HEK293T (cell line): ENCODE measurements around the gene LIN7A.
"Not testable (repeated sequence)": the region's sequence is repeated elsewhere in the genome, so short reads cannot be mapped to it uniquely, and the experiment has no call there.

ENCODE experiments used
- CTCF ChIA-PET: fragments of 350-600 bp; formaldehyde crosslinking; extraction: SDS; loops from one replicate; lab custom pipeline; 2021; ENCODE audit warnings: antibody characterized with exemption, inconsistent platforms; lab: Yijun Ruan, JAX
- POLR2A ChIA-PET: fragments of 350-600 bp; formaldehyde crosslinking; extraction: SDS; loops from one replicate; lab custom pipeline; 2020; ENCODE audit warnings: antibody characterized with exemption, inconsistent platforms; lab: Yijun Ruan, JAX
- DNase-seq: peaks from one replicate; pipeline ENCODE4 v3.0.0; 2012; ENCODE audit warnings: mixed read lengths; ENCODE audit errors: extremely low spot score
- ARNT ChIP-seq: fragments of 450-650 bp; IDR thresholded peaks from 2 replicates; pipeline ENCODE4 v1.6.1; 2017; ENCODE audit warnings: mild to moderate bottlenecking
- BHLHE40 ChIP-seq: fragments of 450-650 bp; IDR thresholded peaks from 2 replicates; pipeline ENCODE4 v1.6.1; 2016; ENCODE audit warnings: mild to moderate bottlenecking, moderate library complexity, borderline replicate concordance
- CTBP1 ChIP-seq: fragments of 450-650 bp; IDR thresholded peaks from 2 replicates; pipeline ENCODE4 v1.6.1; 2016; ENCODE audit warnings: borderline replicate concordance
- ELF4 ChIP-seq: fragments of 450-650 bp; IDR thresholded peaks from 2 replicates; pipeline ENCODE4 v1.6.1; 2017; ENCODE audit warnings: antibody characterized with exemption
- FOXA1 ChIP-seq: fragments of 450-650 bp; IDR thresholded peaks from 2 replicates; pipeline ENCODE4 v1.6.1; 2016; ENCODE audit warnings: mild to moderate bottlenecking
- FOXK2 ChIP-seq: fragments of 450-650 bp; IDR thresholded peaks from 2 replicates; pipeline ENCODE4 v1.6.1; 2016; ENCODE audit warnings: mild to moderate bottlenecking
- FOXM1 ChIP-seq: fragments of 450-650 bp; IDR thresholded peaks from 2 replicates; pipeline ENCODE4 v1.6.1; 2017; ENCODE audit warnings: mild to moderate bottlenecking, borderline replicate concordance
- HDGF ChIP-seq: fragments of 450-650 bp; IDR thresholded peaks from 2 replicates; pipeline ENCODE4 v1.6.1; 2017; ENCODE audit warnings: antibody characterized with exemption, borderline replicate concordance
- L3MBTL2 ChIP-seq: fragments of 450-650 bp; conservative IDR thresholded peaks from 2 replicates; pipeline ENCODE4 v1.6.1; 2016; ENCODE audit warnings: mild to moderate bottlenecking
- LEF1 ChIP-seq: fragments of 450-650 bp; IDR thresholded peaks from 2 replicates; pipeline ENCODE4 v1.6.1; 2017; ENCODE audit warnings: mild to moderate bottlenecking, borderline replicate concordance
- NFRKB ChIP-seq: fragments of 450-650 bp; IDR thresholded peaks from 2 replicates; pipeline ENCODE4 v1.6.1; 2016; ENCODE audit warnings: mild to moderate bottlenecking, moderate library complexity
- PKNOX1 ChIP-seq: fragments of 450-650 bp; IDR thresholded peaks from 2 replicates; pipeline ENCODE4 v1.6.1; 2016
- SP1 ChIP-seq: fragments of 450-650 bp; IDR thresholded peaks from 2 replicates; pipeline ENCODE4 v1.6.1; 2017
- SUZ12 ChIP-seq: fragments of 450-650 bp; IDR thresholded peaks from 2 replicates; pipeline ENCODE4 v1.6.1; 2016; ENCODE audit warnings: mild to moderate bottlenecking
- TARDBP ChIP-seq: fragments of 450-650 bp; IDR thresholded peaks from 2 replicates; pipeline ENCODE4 v1.6.1; 2016
- ZNF384 ChIP-seq: fragments of 450-650 bp; IDR thresholded peaks from 2 replicates; pipeline ENCODE4 v1.6.1; 2016

LIN7A gene

GRCh38 chr12:80792861-80793260 lies 144.9 kb downstream of the LIN7A start:
- TF ChIP-seq NFRKB (no peak), CTBP1 (no peak), LEF1 (no peak)
- DNase-seq: no peak
- POLR2A ChIA-PET: no interaction called here
- CTCF ChIA-PET: no interaction called here

GRCh38 chr12:80791863-80792262 lies 145.9 kb downstream of the LIN7A start:
- TF ChIP-seq SUZ12: no peak
- no peak for TF ChIP-seq FOXM1
- no peak for TF ChIP-seq FOXA1
- TF ChIP-seq FOXK2: no peak
- TF ChIP-seq BHLHE40: no peak
- TF ChIP-seq ZNF384: no peak
- no peak for TF ChIP-seq ELF4
- no peak for TF ChIP-seq ARNT
- TF ChIP-seq LEF1: no peak
- no peak for TF ChIP-seq CTBP1
- POLR2A ChIA-PET: no interaction called here
- DNase-seq: no peak
- CTCF ChIA-PET: no interaction called here

GRCh38 chr12:80788407-80788806 lies 149.3 kb downstream of the LIN7A start:
- CTCF ChIA-PET, POLR2A ChIA-PET: not testable (repeated sequence)

GRCh38 chr12:80782963-80783470 lies 154.7 kb downstream of the LIN7A start:
- DNase-seq, CTCF ChIA-PET, POLR2A ChIA-PET: not testable (repeated sequence)

More at GRCh38 chr12:80788407-80788806, 149.3 kb downstream of the LIN7A start:
- DNase-seq: not testable (repeated sequence)

GRCh38 chr12:80781313-80781712 lies 156.4 kb downstream of the LIN7A start:
- DNase-seq: no peak
- TF ChIP-seq FOXK2 (no peak), SUZ12 (no peak), CTBP1 (no peak), ZNF384 (no peak), FOXA1 (no peak), BHLHE40 (no peak), PKNOX1 (no peak), HDGF (no peak), ELF4 (no peak), LEF1 (no peak), SP1 (no peak), NFRKB (no peak), ARNT (no peak), TARDBP (no peak), FOXM1 (no peak), L3MBTL2 (no peak)
- POLR2A ChIA-PET: no interaction called here
- CTCF ChIA-PET: interaction anchor here (0.6 to 1.1 kb wide), 2 partner anchors 18 to 216 kb away, joined by 3 read pairs; no protein-coding TSS in a partner anchor

- ChIA-PET CTCF (interaction anchor here (0.6 to 1.1 kb wide), 2 partner anchors 18 to 215 kb away, joined by 3 read pairs; no protein-coding TSS in a partner anchor), POLR2A (no interaction called here)
- no peak for DNase-seq
- no peak for TF ChIP-seq SP1
- no peak for TF ChIP-seq FOXA1
- no peak for TF ChIP-seq L3MBTL2
- no peak for TF ChIP-seq TARDBP
- TF ChIP-seq SUZ12: no peak
These were observed 157.0 kb downstream of the LIN7A start for GRCh38 chr12:80780746-80781145.

- DNase-seq: peak; percentile 50
- ChIA-PET CTCF (interaction anchor here (0.6 to 0.8 kb wide), 4 partner anchors 17 to 1089 kb away, joined by 3 to 7 read pairs (median 3); no protein-coding TSS in a partner anchor), POLR2A (interaction anchor here (1.6 kb wide), 1 partner anchor 159 kb away, joined by 5 read pairs; the partner anchor contains the start of gene LIN7A)
- TF ChIP-seq L3MBTL2 (peak; percentile 34; the same call in 1 of the 2 replicates), ELF4 (no peak)
These were observed 159.7 kb downstream of the LIN7A start for GRCh38 chr12:80778005-80778541.

- ChIA-PET CTCF (interaction anchor here (0.6 kb wide), 1 partner anchor 577 kb away, joined by 3 read pairs; no protein-coding TSS in a partner anchor), POLR2A (no interaction called here)
- TF ChIP-seq PKNOX1: no peak
- DNase-seq: no peak
These were observed 160.1 kb downstream of the LIN7A start for GRCh38 chr12:80777587-80777986.
